GM12878 (cell line): ENCODE data around the gene CSTF2T. TPM values are rescaled to one million over a fixed set of nuclear protein-coding genes. Genes with fewer than 3 reads are reported as not detected.

Experiments
- BHLHE40 ChIP-seq, 2 experiments: fragments of 450-650 bp in 1 of 2; IDR thresholded peaks; 2 replicates each; pipeline ENCODE4 v1.6.1; 2011 to 2017; ENCODE audit warnings: low read depth in 2 of 2, borderline replicate concordance in 1 of 2, improper control_type of control experiment in 1 of 2, low read length in 1 of 2, mild to moderate bottlenecking in 1 of 2
- BMI1 ChIP-seq: fragments of 450-650 bp; IDR thresholded peaks from 2 replicates; pipeline ENCODE4 v1.6.1; 2016; ENCODE audit warnings: mild to moderate bottlenecking, moderate library complexity, borderline replicate concordance
- CBX3 ChIP-seq: fragments of 200-600 bp; sonication (generic); IDR thresholded peaks from 2 replicates; pipeline ENCODE4 v1.6.1; 2016; ENCODE audit warnings: low read depth, borderline replicate concordance
- CEBPB ChIP-seq, 2 experiments: fragments of 150-350 bp in 1 of 2; IDR thresholded peaks; 2 replicates each; pipeline ENCODE4 v1.6.1; 2012 to 2014; ENCODE audit warnings: low read depth in 2 of 2, low read length in 2 of 2, borderline replicate concordance in 1 of 2, inconsistent platforms in 1 of 2
- FOS ChIP-seq: IDR thresholded peaks from 3 replicates; pipeline ENCODE4 v1.6.1; 2011; ENCODE audit warnings: borderline replicate concordance; ENCODE audit not compliant: insufficient read length; ENCODE audit errors: extremely low read depth
- FOXM1 ChIP-seq: IDR thresholded peaks from 2 replicates; pipeline ENCODE4 v1.6.1; 2012; ENCODE audit warnings: low read depth, mild to moderate bottlenecking, inconsistent platforms, low read length, moderate library complexity
- GATAD2B ChIP-seq: fragments of 450-650 bp; conservative IDR thresholded peaks from 2 replicates; pipeline ENCODE4 v1.6.1; 2017; ENCODE audit warnings: low read depth, mild to moderate bottlenecking, moderate library complexity
- IRF4 ChIP-seq: IDR thresholded peaks from 2 replicates; pipeline ENCODE4 v1.6.1; 2011; ENCODE audit warnings: low read depth, low read length
- NFYB ChIP-seq: IDR thresholded peaks from 2 replicates; pipeline ENCODE4 v1.6.1; 2011; ENCODE audit warnings: low read depth, mild to moderate bottlenecking, low read length, improper control_type of control experiment, moderate library complexity; ENCODE audit not compliant: insufficient read depth
- NKRF ChIP-seq: fragments of 450-650 bp; conservative IDR thresholded peaks from 2 replicates; pipeline ENCODE4 v1.6.1; 2017; ENCODE audit warnings: mild to moderate bottlenecking, moderate library complexity
- RELA ChIP-seq: fragments of 450-650 bp; IDR thresholded peaks from 2 replicates; pipeline ENCODE4 v1.8.0; 2014; ENCODE audit warnings: borderline replicate concordance; ENCODE audit not compliant: partially characterized antibody
- SMAD5 ChIP-seq: IDR thresholded peaks from 2 replicates; pipeline ENCODE4 v1.6.1; 2016; ENCODE audit warnings: antibody characterized with exemption, low read depth
- SP1 ChIP-seq: IDR thresholded peaks from one replicate; pipeline ENCODE4 v1.6.1; 2011; ENCODE audit warnings: low read depth, low read length
- SRF ChIP-seq, 2 experiments: IDR thresholded peaks; 2 replicates each; pipeline ENCODE4 v1.6.1; 2011; ENCODE audit warnings: low read depth in 2 of 2, low read length in 2 of 2, mild to moderate bottlenecking in 1 of 2, moderate library complexity in 1 of 2
- STAT1 ChIP-seq: fragments of 450-650 bp; conservative IDR thresholded peaks from 2 replicates; pipeline ENCODE4 v1.6.1; 2014; ENCODE audit warnings: antibody characterized with exemption, mild to moderate bottlenecking
- STAT3 ChIP-seq: IDR thresholded peaks from 2 replicates; pipeline ENCODE4 v1.6.1; 2011; ENCODE audit warnings: low read depth, low read length, improper control_type of control experiment
- TCF3 ChIP-seq: IDR thresholded peaks from 2 replicates; pipeline ENCODE4 v1.6.1; 2012; ENCODE audit warnings: low read depth, mild to moderate bottlenecking, low read length, borderline replicate concordance; ENCODE audit not compliant: insufficient read depth
- ZBTB11 ChIP-seq: fragments of 450-650 bp; formaldehyde crosslinking; IDR thresholded peaks from 2 replicates; pipeline ENCODE4 v1.5.0; 2022; ENCODE audit warnings: mild to moderate bottlenecking, missing genetic modification characterization
- ZSCAN29 ChIP-seq: fragments of 450-650 bp; IDR thresholded peaks from 2 replicates; pipeline ENCODE4 v1.6.1; 2017; ENCODE audit warnings: mild to moderate bottlenecking, moderate library complexity
- polyA plus RNA-seq, 11 experiments: library from polyadenylated mRNA; depleted of rRNA in 4 of 11; unstranded in 6 of 11; stranded (reverse) in 5 of 11; fragments of >200 nt; fragmentation: Nextera tagmentation in 4 of 11; fragmentation: Illumina TruSeq in 1 of 11; extraction: Ambion mirVana in 4 of 11; extraction: Trizol in 1 of 11; gene quantifications; 1 replicate in 1 of 11; 2 replicates in 10 of 11; pipeline versions ENCODE4 v1.2.1 to v1.2.3, GENCODE V29; 2011 to 2016; ENCODE audit warnings: inconsistent platforms in 2 of 11, missing spikeins in 2 of 11, low read depth in 1 of 11
- total RNA-seq, 4 experiments: library from RNA; depleted of rRNA in 3 of 4; stranded (reverse); fragments of >200 nt in 3 of 4; fragmentation: Illumina TruSeq in 1 of 4; extraction: Trizol in 1 of 4; gene quantifications; 2 replicates each; pipeline versions ENCODE4 v1.2.1 to v1.2.3, GENCODE V29; 2013 to 2021
- TF ChIP-seq, protein P1 (sequence below): IDR thresholded peaks from 2 replicates; pipeline ENCODE4 v1.6.1; 2012; ENCODE audit warnings: low read length, inconsistent platforms
- TF ChIP-seq, protein P2 (sequence below): IDR thresholded peaks from 2 replicates; pipeline ENCODE4 v1.6.1; 2011; ENCODE audit warnings: mild to moderate bottlenecking, low read depth, low read length, moderate library complexity; ENCODE audit not compliant: insufficient replicate concordance

Gene CSTF2T
- total and polyA plus RNA-seq, 10 of the 15 experiments (the other 5 are each of a cell fraction or from before 2014, with no cell fraction given) = 6.8 to 23.8 (median 14.3) TPM

DNA sequence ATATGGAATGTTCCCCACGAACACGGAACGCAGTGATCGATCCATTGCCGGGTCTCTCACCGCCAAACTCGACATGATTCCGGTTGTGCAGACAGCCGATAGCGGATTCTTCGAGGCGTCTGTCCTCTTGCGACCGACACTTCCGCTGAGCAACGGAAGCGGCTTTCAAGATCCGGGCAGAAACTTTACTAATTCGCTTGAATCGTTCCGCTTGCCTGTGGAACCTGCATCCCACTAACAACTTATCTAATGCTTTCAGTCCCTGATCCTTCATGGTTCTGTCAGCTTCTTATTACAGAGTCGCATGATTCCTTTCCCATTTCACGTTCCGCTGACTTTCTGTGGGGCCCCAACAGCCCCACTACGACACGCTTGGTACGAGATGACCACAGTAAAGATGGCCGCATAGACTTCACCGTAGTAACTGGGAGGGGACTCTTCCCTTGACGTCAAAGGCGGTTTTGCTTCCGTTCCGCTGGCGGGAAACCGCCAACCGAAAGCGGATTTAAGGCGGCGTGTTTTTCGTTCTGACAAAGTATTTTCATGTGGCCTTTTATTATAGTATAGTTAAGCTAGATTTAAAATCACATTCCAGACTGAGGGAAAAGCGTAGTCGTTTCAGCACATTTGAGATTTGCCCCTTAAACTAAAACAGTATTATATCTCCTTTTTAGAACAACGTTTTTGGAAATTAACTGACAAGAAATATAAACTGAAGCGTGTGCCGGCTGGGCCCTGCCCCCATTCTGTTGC, at the start of gene CSTF2T (continued):
- TF ChIP-seq, protein P1, sequence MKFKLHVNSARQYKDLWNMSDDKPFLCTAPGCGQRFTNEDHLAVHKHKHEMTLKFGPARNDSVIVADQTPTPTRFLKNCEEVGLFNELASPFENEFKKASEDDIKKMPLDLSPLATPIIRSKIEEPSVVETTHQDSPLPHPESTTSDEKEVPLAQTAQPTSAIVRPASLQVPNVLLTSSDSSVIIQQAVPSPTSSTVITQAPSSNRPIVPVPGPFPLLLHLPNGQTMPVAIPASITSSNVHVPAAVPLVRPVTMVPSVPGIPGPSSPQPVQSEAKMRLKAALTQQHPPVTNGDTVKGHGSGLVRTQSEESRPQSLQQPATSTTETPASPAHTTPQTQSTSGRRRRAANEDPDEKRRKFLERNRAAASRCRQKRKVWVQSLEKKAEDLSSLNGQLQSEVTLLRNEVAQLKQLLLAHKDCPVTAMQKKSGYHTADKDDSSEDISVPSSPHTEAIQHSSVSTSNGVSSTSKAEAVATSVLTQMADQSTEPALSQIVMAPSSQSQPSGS = peak; percentile 70
- TF ChIP-seq FOXM1 (peak; percentile 53; the same call in 1 of the 2 replicates), ZSCAN29 (peak; percentile 80), FOS (no peak), TCF3 (0 out of 2 replicates have a peak, but pooled peaks have one; percentile 9), CEBPB (IDR thresholded peaks at IDR 0.05; ENCODE audit: borderline replicate concordance in 1 of 2, low read depth in 2 of 2, low read length in 2 of 2) (no peak), SMAD5 (peak; percentile 54; the same call in 1 of the 2 replicates), STAT3 (peak; percentile 93; the same call in 1 of the 2 replicates), IRF4 (peak; percentile 74), ZBTB11 (CRISPR knock-in tag) (peak; percentile 95), RELA (peak; percentile 84), GATAD2B (0 out of 2 replicates have a peak, but pooled peaks have one; percentile 19), BHLHE40 (IDR thresholded peaks at IDR 0.05; ENCODE audit: borderline replicate concordance in 1 of 2, low read depth in 2 of 2, low read length in 1 of 2) (peak; percentile 11 to 19; a peak in 1 of 4 replicates), NFYB (no peak), NKRF (peak; percentile 72), STAT1 (peak; percentile 93), SP1 (peak; percentile 63), SRF (IDR thresholded peaks at IDR 0.05; ENCODE audit: low read depth in 2 of 2, low read length in 2 of 2) (peak in 1 of 2 experiments; percentile 87; a peak in 2 of 4 replicates), CBX3 (no peak), BMI1 (peak; percentile 37; the same call in 1 of the 2 replicates)
- TF ChIP-seq, protein P2, sequence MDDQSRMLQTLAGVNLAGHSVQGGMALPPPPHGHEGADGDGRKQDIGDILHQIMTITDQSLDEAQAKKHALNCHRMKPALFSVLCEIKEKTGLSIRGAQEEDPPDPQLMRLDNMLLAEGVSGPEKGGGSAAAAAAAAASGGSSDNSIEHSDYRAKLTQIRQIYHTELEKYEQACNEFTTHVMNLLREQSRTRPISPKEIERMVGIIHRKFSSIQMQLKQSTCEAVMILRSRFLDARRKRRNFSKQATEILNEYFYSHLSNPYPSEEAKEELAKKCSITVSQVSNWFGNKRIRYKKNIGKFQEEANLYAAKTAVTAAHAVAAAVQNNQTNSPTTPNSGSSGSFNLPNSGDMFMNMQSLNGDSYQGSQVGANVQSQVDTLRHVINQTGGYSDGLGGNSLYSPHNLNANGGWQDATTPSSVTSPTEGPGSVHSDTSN = no peak
